Adrenal gland (tissue), 5 donors: ENCODE measurements around the gene MAP2K7.

ENCODE experiments used
- POLR2A ChIP-seq, 2 donors: fragments of 450-650 bp; IDR thresholded peaks; one replicate each; pipeline ENCODE4 v1.6.1; 2017; ENCODE audit warnings: antibody characterized with exemption in 2 of 2, mild to moderate bottlenecking in 2 of 2, moderate library complexity in 1 of 2
- TF ChIP-seq, protein P1 (sequence below), 6 experiments: fragments of 450-650 bp in 4 of 6; fragments of 200-600 bp in 2 of 6; sonication (generic) in 1 of 6; IDR thresholded peaks; 1 replicate in 5 of 6; 2 replicates in 1 of 6; pipeline versions ENCODE4 v1.5.1 to v1.8.0; 2016 to 2021; ENCODE audit warnings: antibody characterized with exemption in 6 of 6, mild to moderate bottlenecking in 2 of 6, moderate library complexity in 1 of 6
- donor health status: DM: no; HTN: no; CAD: no.

GRCh38 chr19:7940841-7941240, 37.2 kb downstream of the MAP2K7 start:
- TF ChIP-seq, protein P1, sequence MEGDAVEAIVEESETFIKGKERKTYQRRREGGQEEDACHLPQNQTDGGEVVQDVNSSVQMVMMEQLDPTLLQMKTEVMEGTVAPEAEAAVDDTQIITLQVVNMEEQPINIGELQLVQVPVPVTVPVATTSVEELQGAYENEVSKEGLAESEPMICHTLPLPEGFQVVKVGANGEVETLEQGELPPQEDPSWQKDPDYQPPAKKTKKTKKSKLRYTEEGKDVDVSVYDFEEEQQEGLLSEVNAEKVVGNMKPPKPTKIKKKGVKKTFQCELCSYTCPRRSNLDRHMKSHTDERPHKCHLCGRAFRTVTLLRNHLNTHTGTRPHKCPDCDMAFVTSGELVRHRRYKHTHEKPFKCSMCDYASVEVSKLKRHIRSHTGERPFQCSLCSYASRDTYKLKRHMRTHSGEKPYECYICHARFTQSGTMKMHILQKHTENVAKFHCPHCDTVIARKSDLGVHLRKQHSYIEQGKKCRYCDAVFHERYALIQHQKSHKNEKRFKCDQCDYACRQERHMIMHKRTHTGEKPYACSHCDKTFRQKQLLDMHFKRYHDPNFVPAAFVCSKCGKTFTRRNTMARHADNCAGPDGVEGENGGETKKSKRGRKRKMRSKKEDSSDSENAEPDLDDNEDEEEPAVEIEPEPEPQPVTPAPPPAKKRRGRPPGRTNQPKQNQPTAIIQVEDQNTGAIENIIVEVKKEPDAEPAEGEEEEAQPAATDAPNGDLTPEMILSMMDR (IDR thresholded peaks at IDR 0.05): no peak
- no peak for TF ChIP-seq POLR2A (IDR thresholded peaks at IDR 0.05)
